Nephron progenitor cell (in vitro differentiated cells): ENCODE measurements around the gene BCAR3.

Experiments
- DNase-seq: peaks from one replicate; pipeline ENCODE4 v3.0.0; 2021
- H3K27ac Mint-ChIP-seq: 2 replicates; pipeline ENCODE4 v1.8.0; 2021; ENCODE audit warnings: mild to moderate bottlenecking, moderate library complexity, mixed read lengths
- H3K27me3 Mint-ChIP-seq: 2 replicates; pipeline ENCODE4 v1.8.0; 2021; ENCODE audit warnings: mild to moderate bottlenecking, low read depth, mixed read lengths; ENCODE audit not compliant: poor library complexity
- H3K36me3 Mint-ChIP-seq: 2 replicates; pipeline ENCODE4 v1.8.0; 2021; ENCODE audit warnings: low read depth, mixed read lengths
- H3K4me1 Mint-ChIP-seq: 2 replicates; pipeline ENCODE4 v1.8.0; 2021; ENCODE audit warnings: mixed read lengths
- H3K4me3 Mint-ChIP-seq: 2 replicates; pipeline ENCODE4 v1.8.0; 2021; ENCODE audit warnings: mild to moderate bottlenecking, moderate library complexity, mixed read lengths
- H3K9me3 Mint-ChIP-seq: 2 replicates; pipeline ENCODE4 v1.8.0; 2021; ENCODE audit warnings: mild to moderate bottlenecking, moderate library complexity, mixed read lengths
- TF ChIP-seq, protein P1 (sequence below): fragments of 200-600 bp; sonication (generic); IDR thresholded peaks from 2 replicates; pipeline ENCODE4 v1.5.0; 2021; ENCODE audit warnings: antibody characterized with exemption

The BCAR3 gene

DNA sequence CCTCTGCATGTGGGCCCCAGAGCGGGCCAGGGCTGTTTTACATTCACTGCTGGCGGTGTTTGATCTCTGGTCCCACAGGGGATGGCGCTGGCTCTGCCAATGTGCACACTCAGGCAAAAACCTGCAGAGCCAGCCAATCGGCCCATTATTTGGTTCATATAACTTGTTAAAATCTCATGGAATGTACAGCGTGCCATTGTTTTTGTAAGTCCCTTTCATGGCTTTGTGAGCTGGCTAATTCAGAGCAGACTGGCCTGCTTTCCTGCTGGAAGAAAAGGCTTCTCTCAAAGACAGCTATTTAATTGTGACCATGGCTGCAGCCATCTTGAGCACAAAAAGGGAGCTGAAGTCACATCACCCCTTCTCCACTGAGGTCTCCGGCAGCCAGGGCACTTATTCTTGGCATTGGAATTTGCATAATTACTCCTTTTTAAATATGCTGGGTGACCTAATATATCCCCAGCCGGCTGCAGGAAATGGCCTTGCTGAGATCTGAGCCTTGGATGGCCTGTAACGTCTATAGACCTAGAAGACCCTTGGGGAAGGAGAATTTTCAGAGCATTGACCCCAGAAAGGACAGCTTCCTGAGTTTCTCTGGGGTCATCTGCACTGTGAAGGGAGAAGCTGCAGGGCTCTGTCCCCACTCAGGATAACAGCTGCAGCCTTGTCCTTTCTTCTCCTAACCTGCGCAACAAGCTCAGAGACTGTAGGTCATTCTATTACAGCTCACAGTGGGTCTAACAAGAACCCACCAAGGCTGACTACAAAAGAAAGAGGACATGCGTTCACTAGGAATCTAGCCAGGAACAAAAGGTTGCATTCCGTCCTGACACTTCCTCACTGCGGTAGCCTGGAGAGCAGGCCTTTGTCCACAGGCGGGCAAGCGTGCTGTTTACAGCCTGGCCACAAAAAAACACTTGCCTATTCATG, 45.8 kb downstream of the BCAR3 start:
- H3K4me3 Mint-ChIP-seq, result no peak overlapping the region
- TF ChIP-seq, protein P1, sequence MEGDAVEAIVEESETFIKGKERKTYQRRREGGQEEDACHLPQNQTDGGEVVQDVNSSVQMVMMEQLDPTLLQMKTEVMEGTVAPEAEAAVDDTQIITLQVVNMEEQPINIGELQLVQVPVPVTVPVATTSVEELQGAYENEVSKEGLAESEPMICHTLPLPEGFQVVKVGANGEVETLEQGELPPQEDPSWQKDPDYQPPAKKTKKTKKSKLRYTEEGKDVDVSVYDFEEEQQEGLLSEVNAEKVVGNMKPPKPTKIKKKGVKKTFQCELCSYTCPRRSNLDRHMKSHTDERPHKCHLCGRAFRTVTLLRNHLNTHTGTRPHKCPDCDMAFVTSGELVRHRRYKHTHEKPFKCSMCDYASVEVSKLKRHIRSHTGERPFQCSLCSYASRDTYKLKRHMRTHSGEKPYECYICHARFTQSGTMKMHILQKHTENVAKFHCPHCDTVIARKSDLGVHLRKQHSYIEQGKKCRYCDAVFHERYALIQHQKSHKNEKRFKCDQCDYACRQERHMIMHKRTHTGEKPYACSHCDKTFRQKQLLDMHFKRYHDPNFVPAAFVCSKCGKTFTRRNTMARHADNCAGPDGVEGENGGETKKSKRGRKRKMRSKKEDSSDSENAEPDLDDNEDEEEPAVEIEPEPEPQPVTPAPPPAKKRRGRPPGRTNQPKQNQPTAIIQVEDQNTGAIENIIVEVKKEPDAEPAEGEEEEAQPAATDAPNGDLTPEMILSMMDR, result no peak
- no peaks in the 10 kb centered on the region for H3K27me3 Mint-ChIP-seq
- H3K4me1 Mint-ChIP-seq, result peaks cover 22% of the 10 kb centered on the region
- peak overlapping the region; percentile 76 for H3K27ac Mint-ChIP-seq
- H3K9me3 Mint-ChIP-seq, result peaks cover 9% of the 10 kb centered on the region
- no peak for DNase-seq
- H3K36me3 Mint-ChIP-seq, result peaks cover 54% of the 10 kb centered on the region

DNA sequence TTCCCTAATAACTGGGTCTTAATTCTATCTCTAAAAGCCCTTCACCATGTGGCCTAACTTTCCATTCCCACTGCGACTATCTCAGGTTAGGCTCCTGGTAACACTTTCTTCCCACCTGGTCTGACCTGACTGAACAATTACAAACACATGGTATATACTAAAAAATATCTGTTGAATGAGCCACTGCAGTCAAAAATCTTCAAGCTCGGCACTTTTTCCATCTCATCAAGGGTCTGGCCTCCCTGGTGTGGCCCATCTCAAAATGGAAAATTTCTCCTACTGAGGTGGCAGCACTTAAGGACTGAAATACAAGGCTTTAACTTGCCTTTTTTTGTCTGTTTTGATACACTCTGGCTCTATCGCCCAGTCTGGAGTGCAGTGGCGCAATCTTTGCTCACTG, 48.3 kb downstream of the BCAR3 start:
- Mint-ChIP-seq H3K27ac (peak overlapping the region; percentile 41), H3K4me3 (no peak overlapping the region), H3K27me3 (no peaks in the 10 kb centered on the region), H3K36me3 (peaks cover 40% of the 10 kb centered on the region), H3K4me1 (peaks cover 18% of the 10 kb centered on the region), H3K9me3 (peaks cover 9% of the 10 kb centered on the region)
- TF ChIP-seq, protein P1, result no peak
- DNase-seq, result no peak

DNA sequence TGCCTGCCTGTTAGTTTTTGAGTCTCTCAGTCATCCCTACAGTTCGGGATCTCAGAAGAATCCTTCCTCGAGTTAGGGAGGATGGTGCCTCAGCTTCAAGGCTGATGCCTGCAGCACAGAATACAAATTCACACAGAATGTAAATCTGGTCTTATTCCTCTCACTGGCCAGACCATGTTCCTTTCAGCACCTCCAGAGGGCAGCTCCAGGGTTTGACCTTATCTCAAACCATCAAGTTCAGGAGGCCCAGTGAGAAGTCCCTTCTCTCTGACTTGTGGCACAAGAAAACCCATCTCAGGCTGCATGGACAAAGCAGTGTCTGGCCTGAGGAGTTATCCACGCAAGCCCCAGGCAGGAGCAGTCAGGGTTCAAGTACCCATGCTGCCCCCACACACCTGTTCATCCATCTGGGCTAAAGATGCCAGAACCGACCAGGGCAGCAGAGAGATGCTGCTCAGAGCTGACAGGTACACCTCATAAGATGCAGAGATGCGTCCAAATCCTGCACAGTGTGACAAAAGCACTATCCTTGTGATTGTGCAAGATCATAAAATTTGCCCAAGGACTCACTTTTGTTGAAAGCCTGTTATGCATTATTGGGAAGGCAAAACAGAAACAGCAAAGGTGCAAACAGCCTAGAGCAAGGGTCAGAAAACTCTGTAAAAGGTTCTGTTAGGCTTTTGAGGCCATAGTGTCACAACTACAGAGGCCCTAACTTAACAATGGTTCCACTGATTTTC, 49.8 kb downstream of the BCAR3 start:
- DNase-seq, result no peak
- Mint-ChIP-seq H3K27me3 (no peaks in the 10 kb centered on the region), H3K27ac (no peak overlapping the region), H3K4me3 (no peak overlapping the region), H3K36me3 (peaks cover 29% of the 10 kb centered on the region), H3K9me3 (peaks cover 9% of the 10 kb centered on the region), H3K4me1 (peaks cover 20% of the 10 kb centered on the region)
- TF ChIP-seq, protein P1, result no peak

DNA sequence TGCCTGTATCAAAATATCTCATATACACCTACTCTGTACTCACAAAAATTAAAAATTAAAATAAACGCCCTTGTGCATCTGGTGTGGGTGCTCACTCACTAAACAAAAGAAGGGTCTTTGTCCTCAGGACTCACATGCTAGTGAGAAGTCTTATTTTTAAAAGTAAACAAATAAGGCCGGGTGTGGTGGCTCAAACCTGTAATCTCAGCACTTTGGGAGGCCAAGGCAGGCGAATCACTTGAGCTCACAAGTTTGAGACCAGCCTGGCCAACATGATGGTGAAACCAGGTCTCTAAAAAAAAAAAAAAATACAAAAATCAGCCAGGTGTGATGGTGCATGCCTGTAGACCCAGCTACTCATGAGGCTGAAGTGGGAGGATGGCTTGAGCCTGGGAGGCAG, 51.5 kb downstream of the BCAR3 start:
- TF ChIP-seq, protein P1, result no peak
- peaks cover 19% of the 10 kb centered on the region for H3K36me3 Mint-ChIP-seq
- no peak for DNase-seq
- no peak overlapping the region for H3K27ac Mint-ChIP-seq
- H3K4me3 Mint-ChIP-seq, result no peak overlapping the region
- H3K4me1 Mint-ChIP-seq, result peaks cover 12% of the 10 kb centered on the region
- no peaks in the 10 kb centered on the region for H3K27me3 Mint-ChIP-seq
- H3K9me3 Mint-ChIP-seq, result peaks cover 9% of the 10 kb centered on the region

DNA sequence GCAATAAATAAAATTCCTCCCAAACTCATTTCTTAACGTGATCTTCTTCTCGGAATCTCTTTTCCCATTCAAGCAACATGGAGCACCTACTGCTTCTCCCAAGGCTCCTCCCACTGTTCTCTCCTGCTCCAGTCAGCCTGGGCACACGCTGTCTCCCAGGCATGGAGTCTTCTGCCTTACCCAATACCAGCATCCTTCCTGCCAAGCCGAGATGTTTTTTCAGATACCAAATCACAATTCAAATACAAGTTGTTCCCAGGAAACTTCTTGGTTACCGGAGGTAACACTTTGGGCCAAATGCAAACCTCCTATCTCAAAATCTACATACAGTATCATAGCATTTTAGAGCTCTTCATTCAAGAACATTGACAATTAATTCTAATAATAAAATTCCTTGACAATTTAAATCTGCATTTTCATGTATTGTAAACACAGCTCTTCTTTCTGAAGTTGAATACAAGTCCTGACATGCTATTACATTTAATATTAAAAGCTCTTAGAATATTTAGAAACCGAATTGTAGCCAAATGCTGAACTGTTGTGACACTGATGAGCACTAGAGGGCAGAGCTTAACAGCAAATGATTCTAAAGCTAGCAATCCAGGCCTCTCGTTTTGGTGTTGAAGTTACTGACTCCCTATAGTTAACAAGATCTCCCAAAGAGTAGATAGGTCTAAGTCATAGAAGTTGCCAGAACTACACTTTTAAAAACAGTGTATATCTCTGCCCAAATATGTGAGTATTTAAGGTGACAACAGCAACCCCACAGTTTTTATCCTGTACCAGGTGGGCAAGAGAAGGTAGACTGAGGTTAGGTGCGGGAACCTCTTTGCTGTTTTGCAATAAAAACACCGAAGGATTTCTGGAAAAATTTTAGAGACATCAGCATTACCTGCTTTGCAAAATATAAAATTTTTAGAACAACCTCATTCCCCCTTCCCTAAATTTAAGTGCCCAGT, 52.3 kb downstream of the BCAR3 start:
- H3K4me1 Mint-ChIP-seq, result peaks cover 12% of the 10 kb centered on the region
- TF ChIP-seq, protein P1, result peak; percentile 83
- H3K27ac Mint-ChIP-seq, result no peak overlapping the region

More for the DNA sequence above, 52.3 kb downstream of the BCAR3 start:
- DNase-seq, result peak; percentile 38
- peaks cover 5% of the 10 kb centered on the region for H3K9me3 Mint-ChIP-seq
- H3K27me3 Mint-ChIP-seq, result no peaks in the 10 kb centered on the region
- no peak overlapping the region for H3K4me3 Mint-ChIP-seq
- H3K36me3 Mint-ChIP-seq, result peaks cover 14% of the 10 kb centered on the region
